ENCODE results near the gene CHMP1B.

DNA sequence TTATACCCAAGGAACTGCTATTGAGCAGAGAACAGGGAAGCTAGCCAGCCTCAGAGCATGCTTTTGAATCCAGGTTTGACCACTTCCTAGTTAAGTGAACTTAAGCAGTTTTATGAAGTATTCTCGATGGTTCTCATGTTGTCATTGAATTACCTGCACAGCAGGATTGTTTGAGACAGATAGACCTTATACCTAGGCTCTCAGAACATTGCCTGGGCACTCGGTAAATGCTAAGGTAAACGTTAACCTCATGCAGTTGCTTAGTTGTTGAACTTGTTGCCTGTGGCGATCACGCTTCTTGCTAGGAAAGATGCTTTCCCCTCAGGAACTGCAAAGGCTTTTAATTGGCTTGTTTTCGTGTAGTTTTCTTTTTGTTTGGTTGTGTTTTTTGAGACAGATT, 34.0 kb upstream of the CHMP1B start:
- TF ChIP-seq, protein P1, sequence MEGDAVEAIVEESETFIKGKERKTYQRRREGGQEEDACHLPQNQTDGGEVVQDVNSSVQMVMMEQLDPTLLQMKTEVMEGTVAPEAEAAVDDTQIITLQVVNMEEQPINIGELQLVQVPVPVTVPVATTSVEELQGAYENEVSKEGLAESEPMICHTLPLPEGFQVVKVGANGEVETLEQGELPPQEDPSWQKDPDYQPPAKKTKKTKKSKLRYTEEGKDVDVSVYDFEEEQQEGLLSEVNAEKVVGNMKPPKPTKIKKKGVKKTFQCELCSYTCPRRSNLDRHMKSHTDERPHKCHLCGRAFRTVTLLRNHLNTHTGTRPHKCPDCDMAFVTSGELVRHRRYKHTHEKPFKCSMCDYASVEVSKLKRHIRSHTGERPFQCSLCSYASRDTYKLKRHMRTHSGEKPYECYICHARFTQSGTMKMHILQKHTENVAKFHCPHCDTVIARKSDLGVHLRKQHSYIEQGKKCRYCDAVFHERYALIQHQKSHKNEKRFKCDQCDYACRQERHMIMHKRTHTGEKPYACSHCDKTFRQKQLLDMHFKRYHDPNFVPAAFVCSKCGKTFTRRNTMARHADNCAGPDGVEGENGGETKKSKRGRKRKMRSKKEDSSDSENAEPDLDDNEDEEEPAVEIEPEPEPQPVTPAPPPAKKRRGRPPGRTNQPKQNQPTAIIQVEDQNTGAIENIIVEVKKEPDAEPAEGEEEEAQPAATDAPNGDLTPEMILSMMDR (conservative IDR thresholded peaks at IDR 0.05) = no peak
- no peak for TF ChIP-seq ZFX (IDR thresholded peaks at IDR 0.05)
